ENCODE measurements around the gene SIRT5.

DNA sequence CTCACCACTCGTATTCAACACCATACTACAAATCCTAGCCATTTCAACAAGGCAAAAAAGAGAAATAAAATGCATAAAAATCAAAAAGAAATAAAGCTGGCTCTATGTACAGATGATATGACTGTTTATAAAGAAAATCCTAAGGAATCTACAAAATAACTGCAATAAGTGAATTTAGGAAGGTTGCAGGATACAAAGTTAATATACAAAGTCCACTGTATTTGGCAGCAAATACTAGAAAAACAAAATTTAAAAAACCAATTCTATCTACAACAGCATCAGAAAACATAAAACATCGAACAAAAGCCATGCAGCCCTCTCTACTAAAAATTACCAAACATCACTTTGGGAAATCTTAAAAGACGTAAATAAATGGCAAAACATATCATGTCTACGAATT is 89.6 kb downstream of the SIRT5 start:
- TF ChIP-seq, protein P1, sequence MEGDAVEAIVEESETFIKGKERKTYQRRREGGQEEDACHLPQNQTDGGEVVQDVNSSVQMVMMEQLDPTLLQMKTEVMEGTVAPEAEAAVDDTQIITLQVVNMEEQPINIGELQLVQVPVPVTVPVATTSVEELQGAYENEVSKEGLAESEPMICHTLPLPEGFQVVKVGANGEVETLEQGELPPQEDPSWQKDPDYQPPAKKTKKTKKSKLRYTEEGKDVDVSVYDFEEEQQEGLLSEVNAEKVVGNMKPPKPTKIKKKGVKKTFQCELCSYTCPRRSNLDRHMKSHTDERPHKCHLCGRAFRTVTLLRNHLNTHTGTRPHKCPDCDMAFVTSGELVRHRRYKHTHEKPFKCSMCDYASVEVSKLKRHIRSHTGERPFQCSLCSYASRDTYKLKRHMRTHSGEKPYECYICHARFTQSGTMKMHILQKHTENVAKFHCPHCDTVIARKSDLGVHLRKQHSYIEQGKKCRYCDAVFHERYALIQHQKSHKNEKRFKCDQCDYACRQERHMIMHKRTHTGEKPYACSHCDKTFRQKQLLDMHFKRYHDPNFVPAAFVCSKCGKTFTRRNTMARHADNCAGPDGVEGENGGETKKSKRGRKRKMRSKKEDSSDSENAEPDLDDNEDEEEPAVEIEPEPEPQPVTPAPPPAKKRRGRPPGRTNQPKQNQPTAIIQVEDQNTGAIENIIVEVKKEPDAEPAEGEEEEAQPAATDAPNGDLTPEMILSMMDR (IDR thresholded peaks at IDR 0.05; ENCODE audit: low read length) = no peak
- TF ChIP-seq EZH2phosphoT487 (IDR thresholded peaks at IDR 0.05; ENCODE audit: low read length) = no peak
- TF ChIP-seq EZH2 (optimal IDR thresholded peaks at IDR 0.05; ENCODE audit: low read depth, low read length) = no peak

Measured in MM.1S (cell line).